ENCODE results near the gene PREX1.
"Not testable (repeated sequence)": the region's sequence is repeated elsewhere in the genome, so short reads cannot be mapped to it uniquely, and the experiment has no call there.

Gene PREX1

GRCh38 chr20:48813930-48814546 is 13.8 kb downstream of the PREX1 start:
- no peak for DNase-seq (ENCODE audit: low read depth, low spot score)

DNA sequence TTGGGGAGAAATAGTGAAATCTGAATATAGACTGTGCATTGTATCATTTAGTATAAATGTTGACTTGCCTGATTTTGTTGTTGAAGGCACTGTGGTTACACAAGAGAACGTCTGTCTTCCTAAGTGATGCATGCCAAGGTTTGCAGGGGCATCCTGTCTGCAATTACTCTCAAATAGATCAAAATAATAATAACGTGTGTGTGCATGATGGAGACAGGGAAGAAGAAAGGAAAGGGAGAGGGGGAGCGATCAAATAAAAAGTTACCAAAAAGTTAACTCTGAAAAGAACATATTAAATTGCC is 14.4 kb downstream of the PREX1 start:
- no peak for DNase-seq (ENCODE audit: low read depth, low spot score)

GRCh38 chr20:48812600-48813445 is 15.0 kb downstream of the PREX1 start:
- no peak for DNase-seq (ENCODE audit: low read depth, low spot score)

- DNase-seq (ENCODE audit: low read depth, low spot score), result not testable (repeated sequence)
Observed at GRCh38 chr20:48812114-48812513, 15.7 kb downstream of the PREX1 start.

DNA sequence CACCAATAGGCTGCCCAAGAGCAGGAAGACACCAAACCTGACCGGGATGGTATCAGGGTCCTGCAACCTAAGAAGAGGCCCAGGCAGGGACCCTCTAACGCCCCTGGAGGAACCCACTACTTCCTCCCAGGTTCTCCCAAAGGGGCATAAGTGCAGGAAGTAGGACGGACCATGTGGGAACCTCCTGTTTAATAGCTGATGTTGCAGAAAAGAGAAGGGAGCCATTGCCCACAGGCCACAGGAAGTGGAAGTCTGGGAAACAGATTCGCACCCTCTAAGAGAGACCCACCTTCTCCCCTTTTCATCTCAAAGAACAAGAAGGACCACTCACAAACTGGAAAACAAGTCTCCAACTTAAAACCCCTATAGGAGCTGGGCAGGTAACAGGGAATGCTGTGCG is 18.1 kb downstream of the PREX1 start:
- DNase-seq (ENCODE audit: low read depth, low spot score), result no peak

DNA sequence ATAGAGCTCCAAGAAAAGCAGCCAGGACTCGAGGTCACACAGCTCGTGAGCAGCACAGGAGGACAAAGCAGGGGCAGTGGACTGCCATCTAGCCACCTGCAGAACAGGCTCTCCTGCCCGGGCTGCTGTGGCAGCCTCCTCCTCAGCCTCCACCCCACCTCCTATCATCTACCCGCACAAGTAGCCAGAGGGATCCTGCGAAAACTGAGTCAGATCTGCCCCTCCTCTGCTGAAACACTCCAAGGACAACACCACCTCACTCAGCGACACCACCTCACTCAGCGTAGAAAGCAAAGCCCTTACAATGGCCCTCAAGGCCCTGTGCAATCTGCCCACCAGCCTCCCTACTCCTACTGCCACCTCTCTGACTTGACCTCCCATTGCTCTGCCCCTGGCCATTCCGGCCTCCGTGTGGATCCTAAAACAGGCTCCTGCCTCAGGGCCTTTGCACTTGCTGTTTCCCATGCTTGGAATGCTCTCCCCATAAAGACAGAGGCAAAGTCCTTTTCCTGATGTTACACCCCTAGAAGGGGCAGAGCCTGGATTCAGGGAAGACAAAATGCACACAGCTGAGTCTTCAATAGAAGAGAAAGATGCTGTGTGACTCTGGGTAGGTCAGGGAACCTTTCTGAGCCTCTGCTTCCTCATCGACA is 19.3 kb downstream of the PREX1 start:
- peak; percentile 18 for DNase-seq (ENCODE audit: low read depth, low spot score)

DNA sequence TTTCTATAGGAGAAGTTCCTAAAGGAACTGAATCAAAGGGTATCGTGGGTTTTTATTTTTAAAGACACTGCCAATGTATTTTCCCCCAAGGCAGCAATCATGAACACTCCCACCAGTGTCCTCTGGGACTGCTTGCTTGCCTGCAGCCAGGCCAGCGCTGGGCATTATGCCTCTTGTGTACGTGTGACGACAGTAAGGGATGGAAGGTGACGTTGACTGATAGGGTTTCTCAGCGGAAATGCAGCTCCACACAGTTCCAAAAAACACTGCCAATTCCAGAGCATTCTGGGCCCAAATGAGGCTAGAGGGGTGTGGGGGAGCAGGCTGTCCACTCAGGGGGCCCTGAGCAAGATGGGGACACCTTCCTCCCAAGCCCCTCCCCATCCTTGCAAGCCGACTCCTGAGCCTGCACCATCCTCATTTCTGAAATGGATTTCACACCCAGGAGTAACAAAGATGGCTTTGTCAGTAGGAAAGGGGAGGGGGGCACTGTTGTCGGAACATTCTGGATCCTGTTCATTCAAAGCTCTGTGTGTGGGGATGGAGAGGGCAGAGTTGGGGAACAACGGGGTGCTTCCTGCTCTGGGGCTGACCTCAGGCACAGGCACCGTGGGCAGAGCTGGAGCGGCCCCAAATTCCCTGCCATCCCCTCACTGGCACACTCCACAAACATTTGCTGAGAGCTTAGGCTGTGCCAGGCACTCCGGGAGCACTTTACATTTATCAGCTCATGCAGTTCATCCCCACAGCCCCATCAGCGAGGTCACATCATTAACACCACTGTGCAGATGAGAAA is 20.0 kb downstream of the PREX1 start:
- DNase-seq (ENCODE audit: low read depth, low spot score), result no peak

DNA sequence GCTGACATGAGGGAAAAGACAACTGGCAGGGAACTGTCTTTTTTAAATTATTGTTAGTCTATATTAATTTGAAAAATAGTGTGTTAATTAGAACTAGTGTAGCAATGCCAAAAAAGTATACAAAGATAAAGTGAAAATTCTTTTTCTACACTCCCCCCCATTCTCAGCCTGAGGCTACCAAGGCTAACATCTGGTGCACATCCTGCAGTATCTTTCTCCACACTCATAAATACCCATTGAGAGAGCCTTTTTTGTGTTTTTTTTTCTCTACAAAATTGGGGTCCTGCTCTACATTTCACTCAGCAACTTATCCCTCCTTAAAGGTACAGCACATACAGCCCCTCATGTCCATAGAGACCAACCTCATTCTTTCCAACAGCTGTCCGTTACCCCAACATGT is 20.7 kb downstream of the PREX1 start:
- DNase-seq (ENCODE audit: low read depth, low spot score), result no peak

DNA sequence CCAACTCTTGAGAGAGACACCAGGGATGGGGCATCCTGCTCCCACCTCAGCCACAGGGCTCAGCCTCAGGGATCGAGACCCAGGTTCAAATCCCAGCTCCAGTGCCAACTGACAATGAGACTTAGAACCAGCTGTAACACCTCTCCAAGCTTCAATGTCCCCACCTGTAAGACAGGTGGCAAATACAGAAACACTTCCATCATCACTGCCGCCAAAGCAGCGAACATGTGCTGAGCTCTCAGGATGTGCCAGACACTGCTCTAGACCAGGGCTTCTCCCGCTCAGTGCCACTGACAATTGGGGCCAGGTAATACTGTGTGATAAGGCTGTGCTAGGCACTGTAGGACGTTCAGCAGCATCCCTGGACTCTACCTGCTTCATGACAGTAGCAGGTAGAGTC is 22.1 kb downstream of the PREX1 start:
- DNase-seq (ENCODE audit: low read depth, low spot score), result no peak

- DNase-seq (ENCODE audit: low read depth, low spot score), result no peak
Observed at GRCh38 chr20:48805286-48805685, 22.5 kb downstream of the PREX1 start.

- no peak for DNase-seq (ENCODE audit: low read depth, low spot score)
Observed at GRCh38 chr20:48804300-48804980, 23.4 kb downstream of the PREX1 start.

DNA sequence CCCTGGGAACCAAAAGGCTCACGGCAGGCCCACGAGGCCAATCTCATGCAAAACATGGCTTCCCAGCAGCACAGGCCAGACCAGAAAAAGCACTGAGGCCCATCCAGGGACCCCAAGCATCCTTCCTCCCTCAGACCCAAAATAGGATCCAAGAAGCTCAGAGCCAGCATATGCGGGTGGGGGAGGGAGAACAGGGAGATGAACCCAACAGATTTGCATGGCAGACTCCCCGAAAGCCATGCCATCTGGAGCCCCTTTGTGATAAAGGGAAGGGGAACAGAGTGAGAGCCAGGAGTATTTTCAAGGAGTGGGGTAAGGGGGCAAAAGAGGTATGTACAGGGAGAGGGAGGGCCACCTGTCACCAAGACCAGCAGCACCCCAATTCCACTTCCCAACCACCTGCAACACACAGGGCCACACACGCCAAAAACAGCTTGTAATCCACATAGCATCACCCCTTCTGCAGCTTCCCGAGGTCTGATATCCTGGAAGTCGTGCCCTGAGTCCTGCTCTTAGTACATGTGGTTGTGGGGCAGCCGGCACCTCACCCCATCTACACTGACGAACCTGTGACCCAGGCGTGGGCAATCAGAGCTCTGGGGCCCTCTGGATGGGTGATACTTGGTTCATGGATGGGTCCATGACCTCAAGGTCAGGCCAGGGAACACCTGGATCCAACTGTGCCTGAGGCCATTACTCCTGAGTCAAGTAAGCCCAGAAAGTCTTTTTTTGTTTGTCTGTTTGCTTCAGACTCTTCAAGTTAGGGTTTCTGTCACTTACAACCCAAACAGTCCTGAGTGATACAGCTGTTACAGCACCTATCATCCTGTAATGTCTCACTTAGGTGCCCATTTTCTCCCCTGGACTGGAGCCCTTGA is 24.4 kb downstream of the PREX1 start:
- no peak for DNase-seq (ENCODE audit: low read depth, low spot score)

DNA sequence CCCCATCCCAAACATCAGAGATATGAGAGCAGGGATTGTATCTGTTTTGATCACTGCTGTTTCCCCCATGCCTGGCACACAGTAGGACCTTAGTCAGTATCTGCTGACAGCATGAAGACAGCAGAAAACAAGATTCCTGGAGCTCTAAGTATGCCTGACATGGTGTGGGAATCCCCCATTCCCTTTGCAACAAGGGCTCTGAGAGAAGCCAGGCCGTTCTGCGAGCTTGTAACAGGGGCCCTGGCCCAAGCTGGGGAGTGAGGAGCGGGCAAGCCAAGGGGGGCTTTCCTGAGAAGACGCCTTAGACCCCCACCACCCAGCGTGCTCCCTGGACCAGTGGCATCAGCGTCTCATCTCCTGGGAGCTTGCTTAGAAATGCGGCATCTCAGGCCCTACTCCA is 25.2 kb downstream of the PREX1 start:
- DNase-seq (ENCODE audit: low read depth, low spot score), result no peak

DNA sequence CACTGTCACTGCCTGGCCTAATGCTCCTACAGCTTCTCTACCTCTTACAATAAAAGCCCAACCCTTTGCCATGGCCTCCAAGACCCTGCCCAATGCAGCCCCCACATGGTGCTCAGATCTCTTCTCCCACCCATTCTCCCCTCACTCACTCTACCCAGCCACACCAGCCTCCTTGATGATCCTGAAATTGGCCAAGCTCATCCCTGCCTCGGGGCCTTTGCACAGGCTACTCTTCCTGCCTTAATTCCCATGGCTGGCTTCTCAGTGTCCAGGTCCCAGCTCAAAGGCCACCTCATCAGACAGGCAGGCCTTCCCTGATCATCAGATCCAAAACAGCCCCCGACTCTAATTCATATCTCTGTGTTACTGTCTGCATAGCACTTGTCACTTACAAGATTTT is 25.6 kb downstream of the PREX1 start:
- DNase-seq (ENCODE audit: low read depth, low spot score), result no peak

DNA sequence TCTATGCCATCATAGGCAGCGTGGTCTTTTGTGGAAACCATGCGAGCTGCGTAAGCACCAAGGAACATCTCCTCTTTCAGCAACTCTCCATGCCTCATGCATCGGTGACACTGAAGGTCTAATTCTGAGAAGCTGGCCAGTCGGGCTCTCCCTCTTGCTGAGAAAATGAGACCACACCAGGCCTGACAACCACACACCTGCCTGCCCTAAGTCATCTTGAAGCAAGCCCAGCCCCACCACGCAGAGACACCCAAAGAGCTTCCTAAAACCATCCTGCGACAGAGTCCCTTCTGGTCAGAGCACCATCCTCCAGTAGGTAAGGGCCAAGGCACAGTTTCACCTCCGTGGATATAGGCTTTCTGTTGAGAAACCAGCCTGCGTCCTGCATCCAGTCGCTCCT is 26.6 kb downstream of the PREX1 start:
- DNase-seq (ENCODE audit: low read depth, low spot score), result no peak

DNA sequence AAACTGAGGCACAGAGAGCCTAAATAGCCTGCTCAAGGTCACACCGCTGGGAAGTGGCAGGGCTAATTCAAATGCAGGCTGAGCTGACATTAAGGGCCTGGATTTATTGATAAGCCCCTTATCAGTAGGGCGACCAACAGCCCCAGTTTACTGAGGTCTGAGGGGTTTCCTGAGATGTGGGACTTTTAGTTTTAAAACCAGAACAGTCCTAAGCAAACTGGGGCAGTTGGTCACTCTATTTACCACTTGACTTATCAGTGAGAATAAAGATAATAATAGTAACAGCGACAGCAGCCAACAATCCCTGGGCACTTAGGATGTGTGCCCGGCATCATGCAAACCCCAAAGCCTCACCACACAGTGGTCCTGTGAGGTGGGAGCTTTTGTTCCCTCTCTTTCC is 27.6 kb downstream of the PREX1 start:
- no peak for DNase-seq (ENCODE audit: low read depth, low spot score)

GRCh38 chr20:48799328-48800105 is 28.3 kb downstream of the PREX1 start:
- no peak for DNase-seq (ENCODE audit: low read depth, low spot score)

GRCh38 chr20:48797850-48798747 is 29.7 kb downstream of the PREX1 start:
- no peak for DNase-seq (ENCODE audit: low read depth, low spot score)

Measured in ELF-1 (cell line).